GM21360 (cell line): ENCODE data around the gene DEFB116.
"Not testable (repeated sequence)": the region's sequence is repeated elsewhere in the genome, so short reads cannot be mapped to it uniquely, and the experiment has no call there.

Experiments used
- ATAC-seq: cut with Tn5 transposase; IDR thresholded peaks from one replicate; pipeline ENCODE4 v1.9.1; 2021; ENCODE audit warnings: mild to moderate bottlenecking, moderate library complexity; ENCODE audit not compliant: unreplicated experiment

DEFB116 gene

GRCh38 chr20:31308535-31309162 lies at the start of gene DEFB116:
Gene DEFB116 (minus strand): TSS chr20:31308585. CDS start chr20:31308585, 0 bp downstream.
- ATAC-seq: no peak

- no peak for ATAC-seq
Measured at GRCh38 chr20:31355981-31356380, 47.6 kb upstream of the DEFB116 start.

GRCh38 chr20:31341470-31341869 lies 33.1 kb upstream of the DEFB116 start:
- ATAC-seq: no peak

- no peak for ATAC-seq
Measured at GRCh38 chr20:31330893-31331292, 22.5 kb upstream of the DEFB116 start.

GRCh38 chr20:31322504-31322903 lies 14.1 kb upstream of the DEFB116 start:
- no peak for ATAC-seq

- ATAC-seq: not testable (repeated sequence)
Measured at GRCh38 chr20:31284964-31285363, 23.4 kb downstream of the DEFB116 start.

GRCh38 chr20:31278178-31278577 lies 30.2 kb downstream of the DEFB116 start:
- ATAC-seq: no peak

- ATAC-seq: no peak
Measured at GRCh38 chr20:31274441-31274840, 33.9 kb downstream of the DEFB116 start.

- ATAC-seq: no peak
Measured at GRCh38 chr20:31260326-31260932, 48.0 kb downstream of the DEFB116 start.

- no peak for ATAC-seq
Measured at GRCh38 chr20:31257364-31257763, 51.0 kb downstream of the DEFB116 start, which contains the start of gene DEFB115. Gene DEFB115 (plus strand): TSS chr20:31257664. CDS start chr20:31257664, 0 bp downstream.

- no peak for ATAC-seq
Measured at GRCh38 chr20:31256959-31257358, 51.4 kb downstream of the DEFB116 start.
